Right kidney (tissue), 1 donor: ENCODE measurements around the gene CYP21A2.
"Not testable (repeated sequence)": the region's sequence is repeated elsewhere in the genome, so short reads cannot be mapped to it uniquely, and the experiment has no call there.

ENCODE experiments used
- DNase-seq: peaks from one replicate; pipeline ENCODE4 v3.0.0-alpha.2; 2016

CYP21A2 gene

GRCh38 chr6:32035283-32036013, 2.8 kb upstream of the CYP21A2 start:
- not testable (repeated sequence) for DNase-seq

- not testable (repeated sequence) for DNase-seq
These were observed 1.1 kb upstream of the CYP21A2 start for GRCh38 chr6:32037136-32037535.

GRCh38 chr6:32038878-32039277, 663 bp downstream of the CYP21A2 start:
- DNase-seq, result not testable (repeated sequence)

GRCh38 chr6:32039321-32040274, 1.4 kb downstream of the CYP21A2 start:
- not testable (repeated sequence) for DNase-seq

- not testable (repeated sequence) for DNase-seq
These were observed 2.3 kb downstream of the CYP21A2 start for GRCh38 chr6:32040299-32041049.

- DNase-seq, result not testable (repeated sequence)
These were observed 2.8 kb downstream of the CYP21A2 start for GRCh38 chr6:32041050-32041321.

- not testable (repeated sequence) for DNase-seq
These were observed 3.2 kb downstream of the CYP21A2 start for GRCh38 chr6:32041385-32041784.

- not testable (repeated sequence) for DNase-seq
These were observed 4.1 kb downstream of the CYP21A2 start for GRCh38 chr6:32042276-32042675.

GRCh38 chr6:32043589-32044380, 5.6 kb downstream of the CYP21A2 start:
- DNase-seq, result not testable (repeated sequence)

- DNase-seq, result not testable (repeated sequence)
These were observed 6.7 kb downstream of the CYP21A2 start for GRCh38 chr6:32044916-32045315.

GRCh38 chr6:32045811-32046449, 7.7 kb downstream of the CYP21A2 start:
- DNase-seq, result no peak

- DNase-seq, result no peak
These were observed 8.4 kb downstream of the CYP21A2 start for GRCh38 chr6:32046450-32047083.

- no peak for DNase-seq
These were observed 8.9 kb downstream of the CYP21A2 start for GRCh38 chr6:32047084-32047478.

GRCh38 chr6:32047539-32047854, 9.3 kb downstream of the CYP21A2 start:
- no peak for DNase-seq

- DNase-seq, result peak; percentile 70
These were observed 9.9 kb downstream of the CYP21A2 start for GRCh38 chr6:32047855-32048766.

- not testable (repeated sequence) for DNase-seq
These were observed 10.9 kb downstream of the CYP21A2 start for GRCh38 chr6:32049149-32049548.

GRCh38 chr6:32049736-32050135, 11.5 kb downstream of the CYP21A2 start:
- DNase-seq, result not testable (repeated sequence)

- no peak for DNase-seq
These were observed 12.3 kb downstream of the CYP21A2 start for GRCh38 chr6:32050562-32050961.

GRCh38 chr6:32052626-32053025, 14.4 kb downstream of the CYP21A2 start:
- not testable (repeated sequence) for DNase-seq

GRCh38 chr6:32053314-32053713, 15.1 kb downstream of the CYP21A2 start:
- DNase-seq, result not testable (repeated sequence)
